DND-41 (cell line): ENCODE data around the gene PDCD11.

Source experiments
- CTCF ChIP-seq: IDR thresholded peaks from 2 replicates; pipeline ENCODE4 v1.5.1; 2012; ENCODE audit warnings: borderline replicate concordance, low read length, moderate library complexity, mild to moderate bottlenecking; ENCODE audit not compliant: poor library complexity, severe bottlenecking; ENCODE audit errors: extremely low read depth
- EZH2 ChIP-seq: IDR thresholded peaks from 3 replicates; pipeline ENCODE4 v1.6.1; 2012; ENCODE audit warnings: borderline replicate concordance, low read depth, mild to moderate bottlenecking, moderate library complexity, low read length, inconsistent platforms; ENCODE audit not compliant: severe bottlenecking

GRCh38 chr10:103470761-103471653, 74.6 kb downstream of the PDCD11 start:
- TF ChIP-seq CTCF (no peak), EZH2 (no peak)
